ENCODE measurements around the gene COL18A1. TPM values are rescaled to one million over a fixed set of nuclear protein-coding genes. Genes with fewer than 3 reads are reported as not detected.

Gene COL18A1
- polyA plus RNA-seq, 3 donors = 0.80 to 4.1 (median 1.1) TPM

GRCh38 chr21:45542667-45543370 is 137.9 kb downstream of the COL18A1 start:
- Mint-ChIP-seq H3K36me3 (peaks cover 5 to 18% of the 10 kb centered on the region in 2 donors), H3K27me3 (ENCODE audit: low read depth in 3 of 3) (peaks cover 0 to 6% (median 0%) of the 10 kb centered on the region in 3 donors), H3K27ac (peak overlapping the region; percentile 62 to 84 (median 76)), H3K9me3 (no peaks in the 10 kb centered on the region), H3K4me3 (peak overlapping the region; percentile 70 to 78), H3K4me1 (peaks cover 38% of the 10 kb centered on the region)
- Histone ChIP-seq H2AFZ (ENCODE audit: insufficient read depth, low read depth, low read length, poor library complexity, severe bottlenecking) (peak overlapping the region; percentile 70), H3K27ac (ENCODE audit: low read depth in 1 of 2, low read length in 2 of 2) (peak overlapping the region; percentile 31 to 87), H4K20me1 (ENCODE audit: insufficient read depth, low read length) (peaks cover 16% of the 10 kb centered on the region), H3K4me1 (ENCODE audit: control insufficient read depth in 1 of 2, insufficient read depth in 2 of 2, low read length in 2 of 2) (peaks cover 32 to 49% of the 10 kb centered on the region in 2 donors), H3K27me3 (ENCODE audit: control insufficient read depth in 2 of 2, insufficient read depth in 2 of 2, low read length in 2 of 2) (no peaks in the 10 kb centered on the region), H3K79me2 (ENCODE audit: insufficient read depth, low read length) (peaks cover 47% of the 10 kb centered on the region), H3K9ac (ENCODE audit: insufficient read depth, low read length, poor library complexity, severe bottlenecking) (peak overlapping the region; percentile 82), H3K4me3 (replicated peaks in 1 of 3; ENCODE audit: low read depth in 2 of 3, low read length in 3 of 3) (peak overlapping the region; percentile 25 to 77 (median 41)), H3K36me3 (replicated peaks in 1 of 2; ENCODE audit: control insufficient read depth in 1 of 2, insufficient read depth in 2 of 2, low read length in 2 of 2) (peaks cover 4 to 16% of the 10 kb centered on the region in 2 donors), H3K4me2 (replicated peaks; ENCODE audit: extremely low read depth, low read length, poor library complexity, severe bottlenecking) (peak overlapping the region; percentile 90), H3K9me3 (replicated peaks in 1 of 2; ENCODE audit: control insufficient read depth in 1 of 2, insufficient read depth in 1 of 2, low read length in 2 of 2) (no peaks in the 10 kb centered on the region)
- no peak for TF ChIP-seq CTCF (IDR thresholded peaks at IDR 0.05)
- 3% methylated on average over 37 of the region's 55 CpGs for WGBS (ENCODE audit: insufficient coverage)
- peak in 1 of 3 donors; percentile 12 for DNase-seq
- intact Hi-C loops (cut with micrococcal nuclease) = loop anchor here in 1 of 2 donors (10.0 kb wide), 1 partner anchor 248 kb away; no protein-coding TSS in a partner anchor

GRCh38 chr21:45543371-45543709 is 138.4 kb downstream of the COL18A1 start:
- peak overlapping the region; percentile 28 to 84 (median 70) for H3K27ac Mint-ChIP-seq
- H3K27me3 Mint-ChIP-seq (ENCODE audit: low read depth in 3 of 3) = peaks cover 0 to 6% (median 0%) of the 10 kb centered on the region in 3 donors
- TF ChIP-seq CTCF (IDR thresholded peaks at IDR 0.05) = no peak
- peaks cover 38% of the 10 kb centered on the region for H3K4me1 Mint-ChIP-seq
- peaks cover 4 to 15% of the 10 kb centered on the region in 2 donors for H3K36me3 ChIP-seq (replicated peaks in 1 of 2; ENCODE audit: control insufficient read depth in 1 of 2, insufficient read depth in 2 of 2, low read length in 2 of 2)
- WGBS (ENCODE audit: insufficient coverage) = 28% methylated on average over 11 of the region's 11 CpGs
- peak in 1 of 3 donors; percentile 6 for DNase-seq
- intact Hi-C loops (cut with micrococcal nuclease) = loop anchor here in 1 of 2 donors (10.0 kb wide), 1 partner anchor 249 kb away; no protein-coding TSS in a partner anchor
- H3K9me3 Mint-ChIP-seq = no peaks in the 10 kb centered on the region
- H3K4me3 Mint-ChIP-seq = peak overlapping the region; percentile 70 to 78
- peak overlapping the region; percentile 90 for H3K4me2 ChIP-seq (replicated peaks; ENCODE audit: extremely low read depth, low read length, poor library complexity, severe bottlenecking)
- peaks cover 5 to 15% of the 10 kb centered on the region in 2 donors for H3K36me3 Mint-ChIP-seq
- H3K9ac ChIP-seq (ENCODE audit: insufficient read depth, low read length, poor library complexity, severe bottlenecking) = peak overlapping the region; percentile 82
- H3K9me3 ChIP-seq (replicated peaks in 1 of 2; ENCODE audit: control insufficient read depth in 1 of 2, insufficient read depth in 1 of 2, low read length in 2 of 2) = no peaks in the 10 kb centered on the region
- H3K27ac ChIP-seq (ENCODE audit: low read depth in 1 of 2, low read length in 2 of 2) = peak overlapping the region; percentile 31 to 87
- no peaks in the 10 kb centered on the region for H3K27me3 ChIP-seq (ENCODE audit: control insufficient read depth in 2 of 2, insufficient read depth in 2 of 2, low read length in 2 of 2)
- peaks cover 32 to 49% of the 10 kb centered on the region in 2 donors for H3K4me1 ChIP-seq (ENCODE audit: control insufficient read depth in 1 of 2, insufficient read depth in 2 of 2, low read length in 2 of 2)
- peak overlapping the region; percentile 70 for H2AFZ ChIP-seq (ENCODE audit: insufficient read depth, low read depth, low read length, poor library complexity, severe bottlenecking)
- peak overlapping the region; percentile 25 to 77 (median 41) for H3K4me3 ChIP-seq (replicated peaks in 1 of 3; ENCODE audit: low read depth in 2 of 3, low read length in 3 of 3)
- peaks cover 42% of the 10 kb centered on the region for H3K79me2 ChIP-seq (ENCODE audit: insufficient read depth, low read length)
- peaks cover 16% of the 10 kb centered on the region for H4K20me1 ChIP-seq (ENCODE audit: insufficient read depth, low read length)

Measured in CD14-positive monocyte (primary cell).